Endodermal cell (in vitro differentiated cells): ENCODE results near the gene C9orf50. TPM values are rescaled to one million over a fixed set of nuclear protein-coding genes. Genes with fewer than 3 reads are reported as not detected.
A peak's percentile ranks its signal among the peaks of the same experiment; 100 is the strongest.

Experiments used
- DNase-seq: peaks from one replicate; pipeline ENCODE4 v3.0.0-alpha.2; 2017
- H3K27ac ChIP-seq: 2 replicates; pipeline ENCODE4 v1.5.1; 2013; ENCODE audit warnings: mild to moderate bottlenecking, low read depth, low read length, moderate library complexity
- H3K27me3 ChIP-seq: 2 replicates; pipeline ENCODE4 v1.6.1; 2013; ENCODE audit warnings: mild to moderate bottlenecking, low read length, moderate library complexity; ENCODE audit not compliant: insufficient read depth, control insufficient read depth, poor library complexity, severe bottlenecking
- H3K36me3 ChIP-seq: 2 replicates; pipeline ENCODE4 v1.7.0; 2013; ENCODE audit warnings: mild to moderate bottlenecking, low read length, moderate library complexity; ENCODE audit not compliant: control insufficient read depth, insufficient read depth
- H3K4me1 ChIP-seq: one replicate; pipeline ENCODE4 v1.7.0; 2013; ENCODE audit warnings: low read length; ENCODE audit not compliant: control insufficient read depth, insufficient read depth
- H3K4me3 ChIP-seq: 2 replicates; pipeline ENCODE4 v1.5.1; 2013; ENCODE audit warnings: mild to moderate bottlenecking, low read length, moderate library complexity
- H3K9ac ChIP-seq: 2 replicates; pipeline ENCODE4 v1.6.1; 2013; ENCODE audit warnings: mild to moderate bottlenecking, low read length, moderate library complexity; ENCODE audit not compliant: poor library complexity, severe bottlenecking; ENCODE audit errors: extremely low read depth
- H3K9me3 ChIP-seq: 2 replicates; pipeline ENCODE4 v1.6.1; 2013; ENCODE audit warnings: mild to moderate bottlenecking, low read length, moderate library complexity; ENCODE audit not compliant: control insufficient read depth
- H3K27ac Mint-ChIP-seq: 2 replicates; pipeline ENCODE4 v1.8.0; 2020; ENCODE audit warnings: mixed read lengths
- H3K27me3 Mint-ChIP-seq: 2 replicates; pipeline ENCODE4 v1.8.0; 2021; ENCODE audit warnings: mild to moderate bottlenecking, mixed read lengths; ENCODE audit not compliant: insufficient read depth
- H3K36me3 Mint-ChIP-seq: 2 replicates; pipeline ENCODE4 v1.8.0; 2020; ENCODE audit warnings: low read depth, mixed read lengths
- H3K4me1 Mint-ChIP-seq: 2 replicates; pipeline ENCODE4 v1.8.0; 2020; ENCODE audit warnings: mixed read lengths
- H3K4me3 Mint-ChIP-seq: 2 replicates; pipeline ENCODE4 v1.8.0; 2020; ENCODE audit warnings: mild to moderate bottlenecking, moderate library complexity, mixed read lengths
- H3K9me3 Mint-ChIP-seq: 2 replicates; pipeline ENCODE4 v1.8.0; 2020; ENCODE audit warnings: mild to moderate bottlenecking, mixed read lengths
- CTCF ChIP-seq: fragments of 200-600 bp; sonication (generic); conservative IDR thresholded peaks from 2 replicates; pipeline ENCODE4 v1.5.0; 2021; ENCODE audit warnings: antibody characterized with exemption, mild to moderate bottlenecking
- WGBS, 2 experiments: methylation state at CpG; one replicate each; pipeline versions ENCODE4 v1.1.5 to v1.1.7; 2013; ENCODE audit warnings: missing lambda C conversion rate in 2 of 2, mixed read lengths in 1 of 2; ENCODE audit not compliant: insufficient coverage in 1 of 2, insufficient read length in 1 of 2; 5-methylcytosine and 5-hydroxymethylcytosine counted together
- total RNA-seq, 2 donors: library from RNA; stranded (reverse); fragmentation: NEBNext Ultra II Directional in 1 of 2; extraction: Animal tissue kit (Norgen Biotek cat#: 25700) in 1 of 2; gene quantifications; 2 replicates in 1 of 2; 3 replicates in 1 of 2; pipeline ENCODE4 v1.2.1, GENCODE V29; 2021

Gene C9orf50
- total RNA-seq, 2 donors from 2014 or later, result not detected

- Histone ChIP-seq H3K4me1 (no peaks in the 10 kb centered on the region), H3K27ac (no peak overlapping the region), H3K9me3 (no peaks in the 10 kb centered on the region), H3K27me3 (no peaks in the 10 kb centered on the region), H3K36me3 (no peaks in the 10 kb centered on the region), H3K9ac (no peak overlapping the region), H3K4me3 (no peak overlapping the region)
- 90 to 97% methylated on average over 2 to 7 of the region's 7 CpGs for WGBS, 2 experiments
- no peaks in the 10 kb centered on the region for H3K9me3 Mint-ChIP-seq
- no peaks in the 10 kb centered on the region for H3K36me3 Mint-ChIP-seq
- no peak overlapping the region for H3K27ac Mint-ChIP-seq
- TF ChIP-seq CTCF, result no peak
- peaks cover 28% of the 10 kb centered on the region for H3K27me3 Mint-ChIP-seq
- DNase-seq, result no peak
- peaks cover 9% of the 10 kb centered on the region for H3K4me1 Mint-ChIP-seq
- H3K4me3 Mint-ChIP-seq, result no peak overlapping the region
These were observed 34.3 kb upstream of the C9orf50 start for GRCh38 chr9:129655154-129655553.

GRCh38 chr9:129654554-129655040, 33.7 kb upstream of the C9orf50 start:
- Mint-ChIP-seq H3K27me3 (peaks cover 25% of the 10 kb centered on the region), H3K4me1 (peaks cover 9% of the 10 kb centered on the region), H3K9me3 (no peaks in the 10 kb centered on the region), H3K4me3 (peak overlapping the region; percentile 8), H3K36me3 (no peaks in the 10 kb centered on the region), H3K27ac (no peak overlapping the region)
- no peak overlapping the region for H3K9ac ChIP-seq
- no peak overlapping the region for H3K27ac ChIP-seq
- H3K9me3 ChIP-seq, result no peaks in the 10 kb centered on the region
- no peaks in the 10 kb centered on the region for H3K4me1 ChIP-seq
- 89 to 95% methylated on average over 4 to 18 of the region's 20 CpGs for WGBS, 2 experiments
- H3K27me3 ChIP-seq, result no peaks in the 10 kb centered on the region
- TF ChIP-seq CTCF, result no peak
- no peak overlapping the region for H3K4me3 ChIP-seq
- no peak for DNase-seq
- H3K36me3 ChIP-seq, result no peaks in the 10 kb centered on the region

- Mint-ChIP-seq H3K36me3 (no peaks in the 10 kb centered on the region), H3K27me3 (peaks cover 25% of the 10 kb centered on the region), H3K4me3 (peak overlapping the region; percentile 8), H3K9me3 (no peaks in the 10 kb centered on the region), H3K4me1 (peaks cover 9% of the 10 kb centered on the region), H3K27ac (peak overlapping the region; percentile 23)
- H3K4me3 ChIP-seq, result no peak overlapping the region
- peak; percentile 75 for DNase-seq
- no peak for TF ChIP-seq CTCF
- H3K36me3 ChIP-seq, result no peaks in the 10 kb centered on the region
- no peaks in the 10 kb centered on the region for H3K9me3 ChIP-seq
- H3K9ac ChIP-seq, result no peak overlapping the region
- no peaks in the 10 kb centered on the region for H3K27me3 ChIP-seq
- no peaks in the 10 kb centered on the region for H3K4me1 ChIP-seq
- H3K27ac ChIP-seq, result no peak overlapping the region
- WGBS, 2 experiments, result 62 to 69% methylated on average over 8 to 17 of the region's 19 CpGs
These were observed 33.1 kb upstream of the C9orf50 start for GRCh38 chr9:129653823-129654553.
